ENCODE measurements around the gene MRPS22. TPM values are rescaled to one million over a fixed set of nuclear protein-coding genes. Genes with fewer than 3 reads are reported as not detected.

The MRPS22 gene
- total and polyA plus RNA-seq, 2 of the 8 experiments (the other 6 are each of a cell fraction or from before 2014, with no cell fraction given) = 28.3 to 45.8 TPM

GRCh38 chr3:139300416-139300815, 43.4 kb upstream of the MRPS22 start (continued):
- TF ChIP-seq, protein P1, sequence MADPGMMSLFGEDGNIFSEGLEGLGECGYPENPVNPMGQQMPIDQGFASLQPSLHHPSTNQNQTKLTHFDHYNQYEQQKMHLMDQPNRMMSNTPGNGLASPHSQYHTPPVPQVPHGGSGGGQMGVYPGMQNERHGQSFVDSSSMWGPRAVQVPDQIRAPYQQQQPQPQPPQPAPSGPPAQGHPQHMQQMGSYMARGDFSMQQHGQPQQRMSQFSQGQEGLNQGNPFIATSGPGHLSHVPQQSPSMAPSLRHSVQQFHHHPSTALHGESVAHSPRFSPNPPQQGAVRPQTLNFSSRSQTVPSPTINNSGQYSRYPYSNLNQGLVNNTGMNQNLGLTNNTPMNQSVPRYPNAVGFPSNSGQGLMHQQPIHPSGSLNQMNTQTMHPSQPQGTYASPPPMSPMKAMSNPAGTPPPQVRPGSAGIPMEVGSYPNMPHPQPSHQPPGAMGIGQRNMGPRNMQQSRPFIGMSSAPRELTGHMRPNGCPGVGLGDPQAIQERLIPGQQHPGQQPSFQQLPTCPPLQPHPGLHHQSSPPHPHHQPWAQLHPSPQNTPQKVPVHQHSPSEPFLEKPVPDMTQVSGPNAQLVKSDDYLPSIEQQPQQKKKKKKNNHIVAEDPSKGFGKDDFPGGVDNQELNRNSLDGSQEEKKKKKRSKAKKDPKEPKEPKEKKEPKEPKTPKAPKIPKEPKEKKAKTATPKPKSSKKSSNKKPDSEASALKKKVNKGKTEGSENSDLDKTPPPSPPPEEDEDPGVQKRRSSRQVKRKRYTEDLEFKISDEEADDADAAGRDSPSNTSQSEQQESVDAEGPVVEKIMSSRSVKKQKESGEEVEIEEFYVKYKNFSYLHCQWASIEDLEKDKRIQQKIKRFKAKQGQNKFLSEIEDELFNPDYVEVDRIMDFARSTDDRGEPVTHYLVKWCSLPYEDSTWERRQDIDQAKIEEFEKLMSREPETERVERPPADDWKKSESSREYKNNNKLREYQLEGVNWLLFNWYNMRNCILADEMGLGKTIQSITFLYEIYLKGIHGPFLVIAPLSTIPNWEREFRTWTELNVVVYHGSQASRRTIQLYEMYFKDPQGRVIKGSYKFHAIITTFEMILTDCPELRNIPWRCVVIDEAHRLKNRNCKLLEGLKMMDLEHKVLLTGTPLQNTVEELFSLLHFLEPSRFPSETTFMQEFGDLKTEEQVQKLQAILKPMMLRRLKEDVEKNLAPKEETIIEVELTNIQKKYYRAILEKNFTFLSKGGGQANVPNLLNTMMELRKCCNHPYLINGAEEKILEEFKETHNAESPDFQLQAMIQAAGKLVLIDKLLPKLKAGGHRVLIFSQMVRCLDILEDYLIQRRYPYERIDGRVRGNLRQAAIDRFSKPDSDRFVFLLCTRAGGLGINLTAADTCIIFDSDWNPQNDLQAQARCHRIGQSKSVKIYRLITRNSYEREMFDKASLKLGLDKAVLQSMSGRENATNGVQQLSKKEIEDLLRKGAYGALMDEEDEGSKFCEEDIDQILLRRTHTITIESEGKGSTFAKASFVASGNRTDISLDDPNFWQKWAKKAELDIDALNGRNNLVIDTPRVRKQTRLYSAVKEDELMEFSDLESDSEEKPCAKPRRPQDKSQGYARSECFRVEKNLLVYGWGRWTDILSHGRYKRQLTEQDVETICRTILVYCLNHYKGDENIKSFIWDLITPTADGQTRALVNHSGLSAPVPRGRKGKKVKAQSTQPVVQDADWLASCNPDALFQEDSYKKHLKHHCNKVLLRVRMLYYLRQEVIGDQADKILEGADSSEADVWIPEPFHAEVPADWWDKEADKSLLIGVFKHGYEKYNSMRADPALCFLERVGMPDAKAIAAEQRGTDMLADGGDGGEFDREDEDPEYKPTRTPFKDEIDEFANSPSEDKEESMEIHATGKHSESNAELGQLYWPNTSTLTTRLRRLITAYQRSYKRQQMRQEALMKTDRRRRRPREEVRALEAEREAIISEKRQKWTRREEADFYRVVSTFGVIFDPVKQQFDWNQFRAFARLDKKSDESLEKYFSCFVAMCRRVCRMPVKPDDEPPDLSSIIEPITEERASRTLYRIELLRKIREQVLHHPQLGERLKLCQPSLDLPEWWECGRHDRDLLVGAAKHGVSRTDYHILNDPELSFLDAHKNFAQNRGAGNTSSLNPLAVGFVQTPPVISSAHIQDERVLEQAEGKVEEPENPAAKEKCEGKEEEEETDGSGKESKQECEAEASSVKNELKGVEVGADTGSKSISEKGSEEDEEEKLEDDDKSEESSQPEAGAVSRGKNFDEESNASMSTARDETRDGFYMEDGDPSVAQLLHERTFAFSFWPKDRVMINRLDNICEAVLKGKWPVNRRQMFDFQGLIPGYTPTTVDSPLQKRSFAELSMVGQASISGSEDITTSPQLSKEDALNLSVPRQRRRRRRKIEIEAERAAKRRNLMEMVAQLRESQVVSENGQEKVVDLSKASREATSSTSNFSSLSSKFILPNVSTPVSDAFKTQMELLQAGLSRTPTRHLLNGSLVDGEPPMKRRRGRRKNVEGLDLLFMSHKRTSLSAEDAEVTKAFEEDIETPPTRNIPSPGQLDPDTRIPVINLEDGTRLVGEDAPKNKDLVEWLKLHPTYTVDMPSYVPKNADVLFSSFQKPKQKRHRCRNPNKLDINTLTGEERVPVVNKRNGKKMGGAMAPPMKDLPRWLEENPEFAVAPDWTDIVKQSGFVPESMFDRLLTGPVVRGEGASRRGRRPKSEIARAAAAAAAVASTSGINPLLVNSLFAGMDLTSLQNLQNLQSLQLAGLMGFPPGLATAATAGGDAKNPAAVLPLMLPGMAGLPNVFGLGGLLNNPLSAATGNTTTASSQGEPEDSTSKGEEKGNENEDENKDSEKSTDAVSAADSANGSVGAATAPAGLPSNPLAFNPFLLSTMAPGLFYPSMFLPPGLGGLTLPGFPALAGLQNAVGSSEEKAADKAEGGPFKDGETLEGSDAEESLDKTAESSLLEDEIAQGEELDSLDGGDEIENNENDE (IDR thresholded peaks at IDR 0.05; ENCODE audit: insufficient replicate concordance, low read length) = no peak
- TF ChIP-seq TAF1 (IDR thresholded peaks at IDR 0.05; ENCODE audit: low read depth, low read length) (no peak), JUN (IDR thresholded peaks at IDR 0.05; ENCODE audit: low read depth, low read length) (no peak), BCL11A (IDR thresholded peaks at IDR 0.05; ENCODE audit: low read depth in 2 of 2, low read length in 2 of 2) (no peak), RFX5 (IDR thresholded peaks at IDR 0.05; ENCODE audit: borderline replicate concordance, low read depth, low read length) (no peak), PHF8 (conservative IDR thresholded peaks at IDR 0.05; ENCODE audit: low read depth, low read length) (no peak), TCF12 (IDR thresholded peaks at IDR 0.05; ENCODE audit: low read depth, low read length) (no peak), CEBPB (IDR thresholded peaks at IDR 0.05; ENCODE audit: low read depth, low read length) (no peak), SP2 (IDR thresholded peaks at IDR 0.05; ENCODE audit: low read length) (no peak), JUND (IDR thresholded peaks at IDR 0.05; ENCODE audit: low read length) (no peak)

Measured in H1 (cell line).